Stimulated activated CD4-positive, alpha-beta T cell treated with anti-CD3 and anti-CD28 coated beads, TNF-alpha, amount 100 ng/mL, for 1 hour (primary cell): ENCODE results near the gene NEDD8.

Experiments
- DNase-seq, 3 donors: peaks; one replicate each; pipeline ENCODE4 v3.0.0-alpha.2; 2020; ENCODE audit warnings: low read depth in 3 of 3, low spot score in 1 of 3

NEDD8 gene

DNA sequence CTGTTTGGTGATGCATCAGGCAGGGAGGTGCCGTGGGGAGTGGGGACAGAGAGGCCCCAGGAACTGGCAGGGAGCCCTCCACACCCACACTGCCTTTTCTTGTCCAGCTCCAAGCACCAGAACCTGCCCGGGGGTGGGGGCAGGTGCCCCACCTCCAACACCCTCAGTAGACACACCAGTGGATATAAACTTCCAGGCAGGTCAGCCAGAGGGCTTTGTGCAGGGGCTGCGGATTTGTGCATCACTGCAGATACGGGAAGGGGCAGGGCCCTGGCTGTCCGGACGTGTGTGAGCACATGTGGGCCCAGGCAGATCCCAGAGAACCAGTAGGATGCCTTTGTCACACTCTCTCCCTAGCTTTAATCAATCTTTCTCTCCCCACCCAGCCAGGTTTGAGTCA, 32.1 kb upstream of the NEDD8 start:
- no peak for DNase-seq

GRCh38 chr14:24263848-24264247, 31.7 kb upstream of the NEDD8 start:
- DNase-seq = no peak

GRCh38 chr14:24262821-24263733, 30.9 kb upstream of the NEDD8 start, which contains the start of gene TGM1:
TSS of gene TGM1 (minus strand) at chr14:24263177. CDS start at chr14:24262352, 825 bp downstream.
- DNase-seq = no peak

- DNase-seq = no peak
Observed at GRCh38 chr14:24261969-24262327, 29.8 kb upstream of the NEDD8 start.

DNA sequence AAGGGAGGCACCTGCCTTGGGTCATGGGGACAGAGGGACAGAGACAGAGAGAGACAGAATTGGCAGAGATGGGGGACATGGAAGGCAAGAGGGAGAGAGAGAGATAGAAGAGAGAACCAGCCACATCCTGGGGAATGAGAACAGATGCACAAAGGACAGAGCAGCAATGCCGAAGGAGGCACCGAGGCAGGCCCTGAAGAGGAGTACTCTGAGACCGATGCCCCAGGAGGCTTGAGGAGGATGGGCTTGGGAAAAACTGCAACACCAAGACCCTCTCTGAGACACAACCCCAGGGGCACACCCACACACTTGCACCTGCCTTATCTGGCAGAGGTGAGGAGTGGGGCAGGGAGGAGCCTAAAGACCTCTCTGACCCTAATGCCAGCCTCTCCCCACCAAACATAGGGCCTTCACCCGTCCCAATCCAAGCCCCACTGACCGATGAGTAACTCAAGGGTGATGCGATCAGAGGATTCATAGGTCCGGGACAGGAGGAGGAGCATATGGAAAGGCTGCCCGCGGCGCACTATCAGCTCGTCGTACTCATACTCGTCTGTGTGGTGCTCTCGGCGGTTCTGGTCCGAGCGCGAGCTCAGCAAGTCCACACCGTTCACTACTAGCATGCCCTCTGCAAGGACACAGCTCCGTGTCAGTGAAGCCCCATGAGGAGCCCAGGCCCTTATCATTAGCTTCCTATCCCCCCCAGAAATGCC, 29.2 kb upstream of the NEDD8 start:
- DNase-seq = no peak

- no peak for DNase-seq
Observed at GRCh38 chr14:24260780-24261157, 28.6 kb upstream of the NEDD8 start.

- DNase-seq = no peak
Observed at GRCh38 chr14:24260026-24260779, 28.0 kb upstream of the NEDD8 start.

GRCh38 chr14:24259282-24260025, 27.3 kb upstream of the NEDD8 start:
- DNase-seq = no peak

GRCh38 chr14:24258548-24259265, 26.5 kb upstream of the NEDD8 start:
- no peak for DNase-seq

GRCh38 chr14:24258119-24258518, 26.0 kb upstream of the NEDD8 start:
- no peak for DNase-seq

- DNase-seq = no peak
Observed at GRCh38 chr14:24256960-24257359, 24.8 kb upstream of the NEDD8 start.

GRCh38 chr14:24255931-24256711, 24.0 kb upstream of the NEDD8 start:
- no peak for DNase-seq

DNA sequence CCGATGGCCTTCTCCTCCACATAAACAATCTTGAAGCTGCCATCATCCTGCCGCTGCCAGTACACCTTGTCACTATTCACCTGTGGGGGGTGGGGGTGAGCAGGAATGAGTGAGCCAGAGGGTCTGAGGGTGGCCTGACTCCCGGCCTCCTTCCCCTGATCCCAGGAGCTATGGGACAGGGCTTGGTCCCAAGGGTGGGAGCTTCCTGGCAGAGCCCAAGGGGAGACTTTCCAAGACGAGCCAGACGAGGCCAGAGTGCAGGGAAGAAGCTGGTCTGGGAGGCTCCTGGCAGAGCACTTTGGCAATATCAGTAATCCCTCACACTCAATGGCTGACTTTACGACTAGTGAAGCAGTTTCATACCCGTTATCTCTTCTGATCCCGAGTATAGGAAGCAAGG, 23.3 kb upstream of the NEDD8 start:
- no peak for DNase-seq

DNA sequence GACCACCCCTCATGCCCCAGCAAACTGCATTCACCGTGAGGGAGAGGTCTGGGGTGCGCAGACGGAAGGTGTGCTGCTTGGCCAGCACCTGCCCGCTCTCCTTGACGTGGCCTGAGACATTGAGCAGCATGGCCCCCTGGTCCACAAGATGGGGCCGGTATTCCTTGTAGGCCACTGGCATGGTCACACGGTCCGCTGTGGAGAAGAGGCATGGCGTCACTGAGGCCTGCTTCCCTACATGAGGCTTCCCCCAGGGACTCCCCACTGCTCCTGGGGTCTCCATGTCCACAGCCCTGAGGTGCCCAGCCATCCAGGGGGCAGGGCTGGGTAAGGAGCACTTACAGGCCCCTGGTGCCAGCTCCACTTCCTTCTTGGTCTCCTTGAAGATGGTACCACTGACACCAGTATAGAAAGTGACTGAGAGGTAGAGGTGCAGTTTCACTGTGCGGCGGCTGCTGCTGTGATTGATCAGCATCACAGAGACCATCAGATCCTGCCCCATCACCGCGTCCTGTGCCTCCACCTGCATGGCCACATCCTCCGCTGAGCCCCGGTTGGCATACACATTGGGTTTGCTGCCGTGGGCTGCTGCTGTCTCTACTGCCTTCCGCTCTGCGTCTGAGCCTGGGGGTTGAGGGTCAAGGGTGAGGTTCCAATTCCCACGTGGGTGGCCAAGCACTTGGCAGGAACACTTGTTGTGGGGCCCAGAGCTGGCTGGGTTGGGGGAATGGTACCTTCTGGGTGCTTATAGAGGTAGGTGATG, 22.6 kb upstream of the NEDD8 start:
- no peak for DNase-seq

DNA sequence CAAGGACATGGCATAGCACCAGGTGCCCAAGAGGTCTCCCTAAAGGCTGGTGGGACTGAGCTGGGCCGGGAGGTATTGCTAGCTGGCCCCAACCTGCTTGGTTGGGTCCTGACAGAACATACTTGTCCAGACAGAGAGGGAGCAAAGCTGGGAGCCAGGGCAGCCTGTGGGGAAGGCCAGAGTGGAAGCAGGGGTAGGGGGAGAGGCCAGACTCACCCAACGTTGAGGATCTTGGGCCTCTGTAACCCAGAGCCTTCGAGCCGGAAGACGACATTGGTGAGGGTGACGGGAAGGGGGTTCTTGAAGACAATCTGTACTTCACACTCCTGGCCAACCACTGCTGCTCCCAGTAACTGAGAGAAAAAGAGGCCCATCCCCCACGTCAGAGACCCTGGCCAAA, 21.8 kb upstream of the NEDD8 start:
- DNase-seq = no peak

DNA sequence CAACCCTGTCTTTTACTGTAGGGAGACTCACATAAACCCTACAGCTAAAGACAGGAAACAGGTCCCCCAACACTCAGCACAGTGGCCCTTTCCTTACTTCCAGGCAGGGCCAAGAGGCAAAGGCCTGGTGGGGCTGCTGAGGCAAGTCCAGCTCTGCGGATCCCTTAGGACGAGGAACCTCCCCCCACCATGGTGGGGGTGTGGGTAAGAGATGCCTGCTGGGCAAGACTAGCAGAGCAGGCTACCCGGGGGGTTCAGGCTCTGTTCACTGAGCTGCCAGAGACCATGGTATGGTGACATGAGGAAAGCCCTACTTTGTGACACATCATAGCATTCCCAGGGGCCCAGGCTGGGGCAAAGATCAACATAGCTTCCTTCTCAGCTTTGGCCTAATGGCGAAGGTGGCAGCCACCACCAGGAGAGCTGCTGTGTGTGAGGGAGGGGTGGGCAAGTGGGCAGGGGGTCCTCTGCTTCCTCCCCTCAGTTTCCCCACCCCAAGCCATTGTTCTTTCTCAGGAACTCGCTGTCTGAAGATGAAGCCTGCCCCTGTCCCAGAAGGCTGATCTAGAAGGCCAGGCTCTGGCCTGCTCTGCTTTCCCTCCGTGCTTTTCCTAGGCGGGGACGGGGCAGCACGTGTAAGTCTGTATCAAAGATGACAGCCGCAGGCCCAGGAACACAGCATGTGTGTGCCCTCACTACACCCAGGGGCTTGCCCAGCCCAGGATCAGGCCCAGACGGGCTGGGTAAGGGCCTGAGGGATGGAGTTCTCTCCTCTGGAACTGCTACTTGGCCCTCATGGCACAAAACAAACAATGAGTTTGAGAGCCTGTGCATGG, 20.3 kb upstream of the NEDD8 start:
- DNase-seq = no peak

GRCh38 chr14:24251880-24252288, 19.7 kb upstream of the NEDD8 start:
- DNase-seq = no peak

- no peak for DNase-seq
Observed at GRCh38 chr14:24250354-24250753, 18.2 kb upstream of the NEDD8 start.
